HUES48 (cell line): ENCODE results near the gene OR6C2.
"Not testable (repeated sequence)": the region's sequence is repeated elsewhere in the genome, so short reads cannot be mapped to it uniquely, and the experiment has no call there.

Experiments used
- H3K27ac ChIP-seq: one replicate; pipeline ENCODE4 v1.7.0; 2013; ENCODE audit warnings: low read depth, low read length, inconsistent platforms
- H3K27me3 ChIP-seq: 2 replicates; pipeline ENCODE4 v1.6.1; 2013; ENCODE audit warnings: mild to moderate bottlenecking, low read length; ENCODE audit not compliant: control insufficient read depth, insufficient read depth
- H3K36me3 ChIP-seq: 2 replicates; pipeline ENCODE4 v1.6.1; 2013; ENCODE audit warnings: low read length; ENCODE audit not compliant: control insufficient read depth, insufficient read depth
- H3K4me1 ChIP-seq: 2 replicates; pipeline ENCODE4 v1.6.1; 2013; ENCODE audit warnings: mild to moderate bottlenecking, low read length; ENCODE audit not compliant: control insufficient read depth, insufficient read depth
- H3K4me3 ChIP-seq: 2 replicates; pipeline ENCODE4 v1.5.1; 2013; ENCODE audit warnings: mild to moderate bottlenecking, low read depth, low read length
- H3K9ac ChIP-seq: 2 replicates; pipeline ENCODE4 v1.6.1; 2013; ENCODE audit warnings: mild to moderate bottlenecking, low read depth, low read length, moderate library complexity
- H3K9me3 ChIP-seq: 2 replicates; pipeline ENCODE4 v1.6.1; 2013; ENCODE audit warnings: low read length; ENCODE audit not compliant: control insufficient read depth, insufficient read depth

Gene OR6C2

DNA sequence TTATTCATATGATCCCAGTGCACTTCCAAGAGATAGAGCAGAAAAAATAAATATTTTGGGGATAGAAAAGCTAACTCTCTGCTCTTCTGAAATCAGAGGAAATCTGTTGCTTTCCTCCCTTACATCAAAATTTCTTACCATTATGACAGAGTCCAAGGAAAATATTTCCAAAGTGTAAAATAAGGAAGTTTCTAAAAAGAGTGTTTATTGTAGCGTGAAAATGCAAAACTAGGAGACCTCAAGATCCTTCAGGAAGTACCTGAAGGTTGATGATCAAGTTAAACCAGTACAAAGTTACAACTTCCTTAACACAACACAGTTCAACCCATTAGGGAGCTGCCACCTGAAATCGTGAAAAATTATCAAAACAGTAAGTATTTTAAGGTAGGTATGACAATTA, at the start of gene OR6C2:
Gene OR6C2 (plus strand): TSS at position 301 of the 400 bp plus-strand sequence. CDS start 8,138 bp downstream, outside the sequence.
- Histone ChIP-seq H3K4me1 (no peaks in the 10 kb centered on the region), H3K9ac (no peak within 1 kb of the TSS), H3K9me3 (peaks cover 13% of the 10 kb centered on the region; the same call in 1 of the 2 replicates), H3K4me3 (no peak within 1 kb of the TSS), H3K27ac (no peak within 1 kb of the TSS), H3K36me3 (no peaks in the 10 kb centered on the region), H3K27me3 (no peaks in the 10 kb centered on the region)

DNA sequence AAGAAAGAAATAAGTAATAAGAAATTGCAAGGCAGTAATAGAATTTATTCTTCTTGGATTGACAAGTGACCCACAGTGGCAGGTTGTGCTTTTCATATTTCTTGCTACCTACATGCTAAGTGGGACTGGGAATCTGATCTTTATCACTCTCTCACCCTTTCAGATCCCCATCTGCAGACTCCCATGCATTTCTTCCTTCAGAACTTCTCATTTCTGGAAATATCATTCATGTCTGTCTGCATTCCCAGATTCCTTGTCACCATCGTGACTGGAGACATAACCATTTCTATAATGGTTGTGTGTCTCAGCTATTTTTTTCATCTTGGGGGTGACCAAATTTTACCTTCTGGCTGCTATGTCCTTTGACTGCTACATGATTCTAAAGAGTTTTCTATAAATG, 47.5 kb upstream of the OR6C2 start:
- Histone ChIP-seq H3K36me3 (no peaks in the 10 kb centered on the region), H3K27ac (no peak overlapping the region), H3K9me3 (0 out of 2 replicates have a peak, but pooled peaks cover 2% of the 10 kb centered on the region), H3K9ac (no peak overlapping the region), H3K4me1 (no peaks in the 10 kb centered on the region), H3K4me3 (no peak overlapping the region), H3K27me3 (no peaks in the 10 kb centered on the region)

DNA sequence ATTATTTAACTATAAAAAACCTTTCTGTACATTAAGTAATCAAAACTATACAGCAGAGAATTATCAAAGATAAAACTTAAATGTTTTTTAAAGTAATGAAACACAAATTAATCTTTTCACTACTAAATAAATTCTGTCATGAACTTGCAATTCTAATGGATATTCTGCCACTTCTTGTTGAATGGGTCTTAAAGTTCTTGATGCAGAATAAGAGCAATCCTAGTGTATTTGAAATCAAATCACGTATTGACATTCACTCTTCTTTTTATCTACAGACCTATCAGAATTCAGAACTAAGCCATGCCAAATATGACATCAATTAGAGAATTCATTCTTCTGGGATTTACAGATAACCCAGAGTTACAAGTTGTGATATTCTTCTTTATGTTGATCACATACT, 43.6 kb upstream of the OR6C2 start, which contains the start of gene OR6C65:
Gene OR6C65 (plus strand): TSS at position 301 of the 400 bp plus-strand sequence. CDS start 0 bp downstream, at position 301.
- Histone ChIP-seq H3K9me3 (no peaks in the 10 kb centered on the region), H3K36me3 (no peaks in the 10 kb centered on the region), H3K27ac (no peak within 1 kb of the TSS)

DNA sequence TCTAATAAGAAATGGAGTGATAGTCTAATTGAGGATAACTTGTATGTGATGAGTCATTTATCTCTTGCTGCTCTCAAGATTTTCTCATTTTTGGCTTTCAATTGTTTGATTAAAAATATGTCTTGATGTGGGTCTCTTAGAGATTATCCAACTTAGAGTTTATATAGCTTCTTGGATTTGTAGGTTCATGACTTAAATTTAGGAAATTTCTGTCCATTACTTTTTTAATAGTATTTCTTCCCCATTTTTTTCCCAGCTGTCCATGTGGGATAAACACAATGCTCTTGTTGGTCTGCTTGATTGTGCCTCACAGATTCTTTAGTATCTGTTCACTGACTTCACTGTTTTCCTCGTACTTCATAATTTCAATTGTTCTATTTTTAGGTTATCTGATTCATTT, 36.0 kb upstream of the OR6C2 start:
- Histone ChIP-seq H3K9ac (no peak overlapping the region), H3K36me3 (no peaks in the 10 kb centered on the region), H3K27ac (no peak overlapping the region), H3K4me3 (no peak overlapping the region), H3K27me3 (no peaks in the 10 kb centered on the region), H3K9me3 (no peaks in the 10 kb centered on the region), H3K4me1 (no peaks in the 10 kb centered on the region)

More for the DNA sequence above, 43.6 kb upstream of the OR6C2 start, which contains the start of gene OR6C65:
- H3K4me1 ChIP-seq, result no peaks in the 10 kb centered on the region
- H3K27me3 ChIP-seq, result no peaks in the 10 kb centered on the region
- no peak within 1 kb of the TSS for H3K4me3 ChIP-seq
- H3K9ac ChIP-seq, result no peak within 1 kb of the TSS

DNA sequence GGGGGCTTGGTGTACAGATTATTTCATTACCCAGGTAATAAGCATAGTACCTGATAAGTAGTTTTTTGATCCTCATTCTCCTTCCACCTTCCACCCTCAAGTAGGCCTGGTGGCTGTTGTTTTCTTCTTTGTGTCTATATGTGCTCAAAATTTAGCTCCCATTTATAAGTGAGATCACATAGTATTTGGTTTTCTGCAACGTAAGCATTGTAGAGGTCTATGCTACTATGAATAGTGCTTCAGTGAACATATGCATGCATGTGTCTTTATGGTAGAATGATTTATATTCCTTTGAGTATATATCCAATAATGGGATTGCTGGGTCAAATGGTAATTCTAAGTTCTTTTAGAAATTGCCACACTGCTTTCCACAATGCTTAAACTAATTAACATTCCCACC, 34.7 kb upstream of the OR6C2 start:
- not testable (repeated sequence) for H3K4me3 ChIP-seq, H3K4me1 ChIP-seq

DNA sequence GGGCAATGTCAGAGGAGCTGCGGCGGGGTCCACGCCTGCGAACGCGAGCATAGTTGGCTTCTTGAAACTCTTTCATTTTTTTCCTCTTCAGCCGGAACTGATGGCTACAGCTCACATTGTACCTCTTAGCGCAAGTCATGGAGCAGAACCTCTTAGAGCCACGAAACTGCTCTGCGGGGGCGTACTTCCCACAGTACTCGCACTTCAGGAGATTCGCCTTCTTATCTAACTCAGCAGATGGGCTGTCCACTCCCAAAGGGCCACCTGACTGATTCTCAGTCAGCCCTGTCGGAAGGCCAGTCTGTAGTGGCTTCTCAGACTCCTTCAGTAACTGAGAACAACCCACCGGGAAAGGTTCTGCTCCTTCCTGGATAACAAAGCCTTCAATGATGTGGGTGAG, 31.7 kb upstream of the OR6C2 start:
- H3K4me3 ChIP-seq, result not testable (repeated sequence)

More for the DNA sequence above, 34.7 kb upstream of the OR6C2 start:
- not testable (repeated sequence) for H3K36me3 ChIP-seq, H3K9ac ChIP-seq, H3K27me3 ChIP-seq, H3K9me3 ChIP-seq, H3K27ac ChIP-seq

DNA sequence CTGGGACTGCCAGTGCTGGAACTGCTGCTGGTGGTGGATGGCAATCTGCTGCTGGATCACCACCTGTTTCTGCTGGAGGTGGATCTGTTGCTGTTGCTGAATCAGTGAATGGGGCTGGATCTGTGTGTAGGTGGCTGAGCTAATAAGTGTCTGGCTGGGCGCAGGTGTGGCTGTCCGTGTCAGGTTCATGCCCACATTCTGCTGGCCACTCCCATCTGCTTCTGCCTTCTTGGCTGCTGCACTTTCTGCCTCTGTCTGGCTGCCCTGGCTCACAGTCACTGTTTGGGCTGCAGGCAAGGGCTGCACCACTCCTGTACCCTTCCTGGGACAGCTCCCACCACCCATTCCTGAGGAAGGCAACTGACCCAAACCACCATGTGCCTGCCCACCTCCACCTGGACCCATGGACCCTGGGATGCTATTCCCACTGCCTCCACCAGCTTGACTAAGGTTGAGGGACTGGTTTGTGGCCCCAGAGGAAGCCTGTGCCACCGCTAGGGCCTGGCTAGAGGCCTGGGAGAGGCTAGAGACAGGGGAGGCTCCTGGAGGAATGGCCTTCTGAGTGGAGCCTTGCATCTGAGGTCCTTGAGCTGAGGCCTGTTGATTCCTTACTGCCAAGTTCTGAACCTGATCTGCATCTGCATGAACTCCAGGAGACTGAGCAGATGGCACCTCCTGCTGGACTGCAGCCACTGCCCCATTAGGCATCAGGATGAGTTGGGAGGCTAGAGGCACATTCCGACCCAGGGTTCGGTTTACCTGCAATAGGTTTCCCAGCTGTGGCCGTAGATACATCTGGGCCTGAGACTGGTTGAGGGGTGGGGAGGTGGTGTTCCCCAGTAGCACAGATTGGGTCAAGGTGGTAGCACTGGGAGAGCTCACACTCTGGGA, 30.1 kb upstream of the OR6C2 start:
- H3K36me3 ChIP-seq, H3K9me3 ChIP-seq, H3K27me3 ChIP-seq, H3K27ac ChIP-seq, H3K4me3 ChIP-seq, H3K9ac ChIP-seq, H3K4me1 ChIP-seq: not testable (repeated sequence)

More for the DNA sequence above, 31.7 kb upstream of the OR6C2 start:
- H3K27me3 ChIP-seq, H3K9ac ChIP-seq, H3K4me1 ChIP-seq, H3K27ac ChIP-seq, H3K9me3 ChIP-seq, H3K36me3 ChIP-seq: not testable (repeated sequence)

DNA sequence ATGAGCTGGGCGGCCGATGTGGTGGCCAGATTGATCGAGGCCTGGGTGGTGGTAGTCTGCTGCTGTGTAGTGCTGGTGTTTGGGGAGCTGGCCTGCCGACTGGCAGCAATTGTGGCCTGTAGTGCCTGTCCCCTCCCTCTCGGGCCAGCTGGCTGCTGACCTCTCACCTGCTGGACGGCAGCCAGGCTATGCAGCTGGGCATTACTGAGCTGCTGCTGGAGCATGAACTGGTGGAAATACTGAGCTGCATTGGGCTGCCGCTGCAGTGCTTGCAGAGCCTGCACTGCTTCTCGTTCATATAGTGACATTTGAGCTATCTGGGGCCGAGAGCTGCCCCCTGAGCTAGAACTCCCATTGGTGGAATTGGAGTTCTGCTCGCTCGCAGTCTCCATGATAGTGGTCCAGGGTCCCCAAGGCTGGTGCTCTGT, 29.5 kb upstream of the OR6C2 start:
- H3K4me3 ChIP-seq, H3K27ac ChIP-seq, H3K36me3 ChIP-seq, H3K9ac ChIP-seq, H3K4me1 ChIP-seq, H3K27me3 ChIP-seq, H3K9me3 ChIP-seq: not testable (repeated sequence)

DNA sequence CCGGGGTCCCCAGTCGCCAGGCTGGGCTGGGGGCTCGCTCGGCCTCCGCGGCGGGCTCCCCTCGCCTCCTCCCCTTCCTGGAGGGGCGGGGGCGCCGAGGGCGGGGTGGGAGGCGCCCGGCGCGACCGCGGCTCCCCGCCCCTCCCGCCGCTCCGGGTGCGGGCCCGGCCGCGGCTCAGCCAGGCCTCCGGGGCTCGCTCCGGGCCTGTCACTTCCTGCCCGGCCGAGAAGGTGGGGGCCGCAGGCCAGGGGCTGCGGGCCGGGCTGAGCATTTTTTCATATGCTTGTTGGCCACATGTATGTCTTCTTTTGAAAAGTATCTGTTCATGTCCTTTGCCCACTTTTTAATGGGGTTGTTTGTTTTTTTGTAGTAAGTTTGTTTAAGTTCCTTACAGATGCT, 29.0 kb upstream of the OR6C2 start:
- peak overlapping the region; percentile 54 for H3K4me3 ChIP-seq
- H3K9ac ChIP-seq, H3K36me3 ChIP-seq, H3K27me3 ChIP-seq, H3K27ac ChIP-seq, H3K4me1 ChIP-seq, H3K9me3 ChIP-seq: not testable (repeated sequence)

DNA sequence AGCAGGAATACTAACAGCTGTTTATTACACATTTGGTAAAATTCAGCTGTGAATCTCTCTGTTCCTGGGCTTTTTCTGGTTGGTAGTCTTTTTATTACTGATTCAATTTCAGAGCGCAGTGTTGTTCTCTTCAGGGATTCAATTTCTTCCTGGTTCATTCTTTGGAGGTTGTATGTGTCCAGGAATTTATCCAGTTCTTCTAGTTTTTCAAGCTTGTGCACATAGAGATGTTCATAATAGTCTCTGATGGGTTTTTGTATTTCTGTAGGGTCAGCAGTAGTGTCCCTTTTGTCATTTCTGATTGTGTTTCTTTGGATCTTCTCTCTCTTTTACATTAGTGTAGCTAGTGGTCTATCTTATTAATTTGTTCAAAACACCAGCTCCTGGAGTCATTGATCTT, 26.9 kb upstream of the OR6C2 start:
- Histone ChIP-seq H3K27me3 (no peaks in the 10 kb centered on the region), H3K9me3 (no peaks in the 10 kb centered on the region), H3K36me3 (no peaks in the 10 kb centered on the region), H3K9ac (no peak overlapping the region), H3K4me1 (no peaks in the 10 kb centered on the region), H3K27ac (no peak overlapping the region), H3K4me3 (no peak overlapping the region)

DNA sequence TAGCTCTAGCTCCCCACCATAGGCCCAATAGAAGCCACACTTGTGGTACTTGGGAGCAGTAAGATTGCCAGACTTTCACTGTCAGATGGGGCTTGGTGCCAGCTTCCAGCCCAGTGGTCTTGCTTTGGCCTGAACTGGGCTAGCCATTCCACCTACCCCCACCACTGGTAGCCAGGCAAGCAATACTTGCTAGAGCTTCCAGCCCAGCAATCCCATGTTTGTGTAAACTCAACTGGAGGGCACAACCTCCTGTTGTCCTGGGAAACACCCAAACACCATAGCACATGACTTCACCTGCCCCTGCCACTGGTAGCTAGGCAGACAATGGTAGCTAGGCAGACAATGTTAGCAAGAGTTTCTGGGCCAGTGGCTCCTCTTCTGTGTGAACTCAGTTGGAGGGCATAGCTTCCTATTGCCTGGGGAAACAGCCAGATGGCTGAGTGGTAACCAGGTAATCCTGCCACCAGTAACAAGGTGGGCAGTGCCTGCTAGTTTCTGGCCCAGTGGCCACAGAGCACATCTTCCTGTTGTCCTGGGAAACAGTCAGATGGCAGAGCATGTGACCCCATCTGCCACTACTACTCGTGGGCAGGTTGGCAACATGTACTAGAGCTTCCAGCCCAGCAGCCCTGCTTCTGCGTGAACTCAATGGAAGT, 23.4 kb upstream of the OR6C2 start:
- Histone ChIP-seq H3K9me3 (no peaks in the 10 kb centered on the region), H3K36me3 (no peaks in the 10 kb centered on the region), H3K9ac (no peak overlapping the region), H3K27ac (no peak overlapping the region), H3K4me3 (no peak overlapping the region), H3K4me1 (no peaks in the 10 kb centered on the region), H3K27me3 (no peaks in the 10 kb centered on the region)
